H1 (cell line): ENCODE results near the gene CDT1. TPM values are rescaled to one million over a fixed set of nuclear protein-coding genes. Genes with fewer than 3 reads are reported as not detected.

ENCODE experiments used
- CHD7 ChIP-seq: fragments of 300-600 bp; sonication (generic); IDR thresholded peaks from 2 replicates; pipeline ENCODE4 v1.7.1; 2012; ENCODE audit warnings: low read length, moderate library complexity, mild to moderate bottlenecking, inconsistent platforms; ENCODE audit not compliant: insufficient replicate concordance
- EZH2 ChIP-seq: fragments of 200-600 bp; sonication (generic); IDR thresholded peaks from 2 replicates; pipeline ENCODE4 v1.7.1; 2012; ENCODE audit warnings: low read depth, mild to moderate bottlenecking, moderate library complexity, low read length, inconsistent platforms; ENCODE audit not compliant: severe bottlenecking
- MAFK ChIP-seq: IDR thresholded peaks from 2 replicates; pipeline ENCODE4 v1.6.1; 2012; ENCODE audit warnings: low read depth, mild to moderate bottlenecking, improper control_type of control experiment, low read length
- POU5F1 ChIP-seq: IDR thresholded peaks from 2 replicates; pipeline ENCODE4 v1.6.1; 2011; ENCODE audit warnings: low read depth, mild to moderate bottlenecking, low read length, moderate library complexity
- polyA plus RNA-seq, 7 experiments: library from polyadenylated mRNA; depleted of rRNA in 3 of 7; stranded (reverse) in 5 of 7; unstranded in 2 of 7; fragments of >200 nt in 5 of 7; fragments of 200-250 nt in 2 of 7; gene quantifications; 1 replicate in 5 of 7; 2 replicates in 1 of 7; 4 replicates in 1 of 7; pipeline versions ENCODE4 v1.2.1 to v1.2.3, GENCODE V29; 2011 to 2013; ENCODE audit warnings: missing spikeins in 2 of 7, mixed read lengths in 2 of 7
- total RNA-seq: library from RNA; stranded (reverse); fragmentation: NEBNext Ultra II Directional; extraction: Animal tissue kit (Norgen Biotek cat#: 25700); gene quantifications from 2 replicates; pipeline ENCODE4 v1.2.1, GENCODE V29; 2021

CDT1 gene
- total and polyA plus RNA-seq, 2 of the 8 experiments (the other 6 are each of a cell fraction or from before 2014, with no cell fraction given): 76.7 to 95.4 TPM

DNA sequence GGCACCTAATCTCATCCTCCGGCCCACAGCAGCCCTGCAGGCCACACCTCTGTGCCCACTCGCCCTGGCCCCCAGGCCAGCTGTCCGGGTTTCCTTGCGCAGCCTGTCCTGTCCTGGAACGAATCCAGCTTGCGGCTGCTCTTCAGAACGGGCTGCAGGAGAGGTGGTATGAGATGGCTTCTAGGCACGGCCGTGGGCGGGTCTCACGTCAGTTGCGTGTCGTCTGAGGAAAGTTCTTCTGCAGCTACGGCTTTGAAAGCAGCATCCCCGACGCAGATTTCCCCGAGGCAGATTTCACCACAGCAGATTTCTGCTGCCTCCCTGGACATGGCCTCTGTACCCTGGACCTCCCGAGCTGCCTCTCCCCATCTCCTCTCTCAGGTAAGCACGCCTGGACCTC lies 35.0 kb downstream of the CDT1 start (continued):
- no peak for TF ChIP-seq POU5F1
- no peak for TF ChIP-seq EZH2
- TF ChIP-seq CHD7: no peak
- TF ChIP-seq MAFK: no peak
